ENCODE measurements around the gene NAA11.

NAA11 gene

DNA sequence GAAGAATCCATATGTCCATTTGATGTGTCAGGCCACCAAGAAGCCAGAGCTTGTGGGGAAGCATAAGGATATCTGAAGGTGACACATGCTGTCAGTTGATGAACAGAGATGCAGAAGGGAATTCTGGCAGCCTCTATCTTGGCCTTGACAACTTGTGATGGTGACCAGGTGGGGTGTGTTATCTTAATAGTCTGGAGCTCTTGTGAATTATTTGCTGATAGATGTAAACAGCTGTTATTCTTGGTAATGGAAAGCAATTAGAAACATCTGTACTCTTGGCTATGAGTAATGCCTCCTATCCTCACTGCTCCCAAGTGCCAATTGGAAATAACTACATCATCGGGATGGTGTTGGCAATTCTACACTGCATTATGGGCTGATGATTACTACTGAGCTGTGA, 51.9 kb downstream of the NAA11 start:
- TF ChIP-seq TAF1 (IDR thresholded peaks at IDR 0.05; ENCODE audit: low read depth, low read length): no peak
- TF ChIP-seq POU2F2 (IDR thresholded peaks at IDR 0.05; ENCODE audit: low read depth, low read length): no peak
- FAIRE-seq (no peak), DNase-seq (ENCODE audit: insufficient read length, low spot score) (no peak)

DNA sequence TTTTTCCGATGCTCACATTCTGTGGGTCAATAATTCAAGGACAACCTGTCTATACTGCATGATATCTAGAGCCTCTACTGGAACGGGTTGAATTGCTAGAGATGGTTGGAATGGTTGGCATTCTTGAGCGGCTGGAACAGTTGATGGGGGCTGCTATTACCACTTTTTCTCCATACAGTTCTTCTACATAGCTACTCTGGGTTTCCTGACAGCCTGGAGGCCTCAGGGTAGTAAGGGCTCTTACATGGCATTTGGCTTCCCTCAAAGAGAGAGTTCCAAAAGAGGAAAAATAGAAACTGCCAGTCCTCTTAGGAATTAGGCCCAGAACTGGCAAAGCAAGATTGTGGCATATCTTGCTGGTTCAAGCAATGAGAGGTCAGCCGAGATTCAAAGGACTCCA, 53.1 kb downstream of the NAA11 start:
- TF ChIP-seq SPI1 (IDR thresholded peaks at IDR 0.05; ENCODE audit: low read depth, low read length): no peak
- no peak for TF ChIP-seq POLR2A (IDR thresholded peaks at IDR 0.05; ENCODE audit: low read depth, low read length)
- TF ChIP-seq POLR2AphosphoS5 (IDR thresholded peaks at IDR 0.05; ENCODE audit: low read depth, low read length): no peak
- TF ChIP-seq POU2F2 (IDR thresholded peaks at IDR 0.05; ENCODE audit: low read depth, low read length): no peak
- no peak for DNase-seq (ENCODE audit: insufficient read length, low spot score)
- no peak for FAIRE-seq

DNA sequence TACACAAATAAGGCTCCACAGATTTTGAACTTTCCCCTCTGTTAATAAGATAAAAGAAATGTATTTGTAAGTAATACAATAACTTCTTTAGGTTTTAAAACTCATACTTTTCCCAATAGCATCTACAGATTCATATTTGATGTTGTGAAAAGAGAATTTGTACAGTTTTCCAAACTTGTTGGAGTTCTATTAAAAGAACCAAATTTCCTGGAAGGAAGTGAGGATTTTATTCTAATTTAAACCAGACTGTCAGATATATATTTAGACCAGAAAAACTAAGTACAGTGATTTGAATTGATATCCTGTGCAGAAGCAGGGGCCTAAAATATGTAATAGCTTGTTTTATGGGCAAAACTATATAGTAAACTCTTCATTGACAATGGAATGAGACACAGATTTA, 53.7 kb downstream of the NAA11 start:
- FAIRE-seq (no peak), DNase-seq (ENCODE audit: insufficient read length, low spot score) (no peak)
- TF ChIP-seq PAX5 (IDR thresholded peaks at IDR 0.05; ENCODE audit: insufficient read depth, low read length, severe bottlenecking): no peak
- TF ChIP-seq TAF1 (IDR thresholded peaks at IDR 0.05; ENCODE audit: low read depth, low read length): no peak
- no peak for TF ChIP-seq POU2F2 (IDR thresholded peaks at IDR 0.05; ENCODE audit: low read depth, low read length)
- TF ChIP-seq POLR2AphosphoS5 (IDR thresholded peaks at IDR 0.05; ENCODE audit: low read depth, low read length): no peak
- no peak for TF ChIP-seq POLR2A (IDR thresholded peaks at IDR 0.05; ENCODE audit: low read depth, low read length)
- no peak for TF ChIP-seq SPI1 (IDR thresholded peaks at IDR 0.05; ENCODE audit: low read depth, low read length)

DNA sequence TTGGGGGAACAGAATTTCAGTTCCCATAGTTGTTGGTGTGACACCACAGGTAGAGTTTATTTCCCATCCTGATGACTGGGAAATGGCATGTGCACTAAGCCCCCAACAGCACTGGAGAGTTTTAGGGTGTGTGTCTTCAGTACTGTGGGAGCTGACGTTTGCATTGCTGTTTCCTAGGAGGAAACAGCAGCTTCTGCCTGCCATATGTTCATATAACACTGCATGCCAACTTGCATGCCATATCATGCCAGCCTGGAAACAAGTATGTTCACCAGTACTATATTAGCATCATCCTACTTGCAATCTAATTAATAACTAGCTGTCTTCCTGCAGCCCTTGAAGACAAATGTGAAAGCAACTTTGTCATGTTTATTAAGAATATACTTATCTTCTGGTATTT, 58.2 kb downstream of the NAA11 start:
- TF ChIP-seq POLR2A (IDR thresholded peaks at IDR 0.05; ENCODE audit: low read depth, low read length) (no peak), TAF1 (IDR thresholded peaks at IDR 0.05; ENCODE audit: low read depth, low read length) (no peak), POLR2AphosphoS5 (IDR thresholded peaks at IDR 0.05; ENCODE audit: low read depth, low read length) (no peak), SPI1 (IDR thresholded peaks at IDR 0.05; ENCODE audit: low read depth, low read length) (no peak), PAX5 (IDR thresholded peaks at IDR 0.05; ENCODE audit: insufficient read depth, low read length, severe bottlenecking) (no peak), POU2F2 (IDR thresholded peaks at IDR 0.05; ENCODE audit: low read depth, low read length) (no peak)
- DNase-seq (ENCODE audit: insufficient read length, low spot score) (no peak), FAIRE-seq (no peak)
